Activated CD8-positive, alpha-beta T cell treated with anti-CD3 and anti-CD28 coated beads for 36 hours (primary cell): ENCODE measurements around the gene HTRA1. TPM values are rescaled to one million over a fixed set of nuclear protein-coding genes. Genes with fewer than 3 reads are reported as not detected.

Source experiments
- ATAC-seq: fragments of 200-7000 bp; cut with Tn5 transposase; one replicate; pipeline ENCODE4 v1.10.0; 2021; ENCODE audit warnings: mild to moderate bottlenecking, moderate library complexity
- CTCF ChIA-PET: fragments of 350-600 bp; sonication (Branson Sonifier 250); formaldehyde crosslinking; loops from one replicate; lab custom pipeline; 2021; ENCODE audit warnings: antibody characterized with exemption; lab: Charles Lee
- POLR2A ChIA-PET: fragments of 350-600 bp; sonication (Branson Sonifier 250); formaldehyde crosslinking; loops from one replicate; lab custom pipeline; 2021; ENCODE audit warnings: antibody characterized with exemption; lab: Charles Lee
- DNase-seq: peaks from one replicate; pipeline ENCODE4 v3.0.0-alpha.2; 2020
- H3K27ac Mint-ChIP-seq: one replicate; pipeline ENCODE4 v1.8.0; 2021; ENCODE audit warnings: mild to moderate bottlenecking, mixed read lengths
- H3K27me3 Mint-ChIP-seq: one replicate; pipeline ENCODE4 v1.8.0; 2021; ENCODE audit warnings: mixed read lengths
- H3K36me3 Mint-ChIP-seq: one replicate; pipeline ENCODE4 v1.8.0; 2021; ENCODE audit warnings: low read depth, mixed read lengths
- H3K4me1 Mint-ChIP-seq: one replicate; pipeline ENCODE4 v1.8.0; 2021; ENCODE audit warnings: low read depth, mixed read lengths
- H3K4me3 Mint-ChIP-seq: one replicate; pipeline ENCODE4 v1.8.0; 2021; ENCODE audit warnings: mild to moderate bottlenecking, moderate library complexity, mixed read lengths
- H3K9me3 Mint-ChIP-seq: one replicate; pipeline ENCODE4 v1.8.0; 2021; ENCODE audit warnings: mixed read lengths
- CTCF ChIP-seq: fragments of 200-600 bp; IDR thresholded peaks from one replicate; pipeline ENCODE4 v1.8.0; 2022; ENCODE audit warnings: antibody characterized with exemption, mild to moderate bottlenecking
- intact Hi-C: fragments of 100-400 bp; cut with micrococcal nuclease; formaldehyde crosslinking; loops from one replicate; pipeline ENCODE4 v1.10.0; 2022
- total RNA-seq, 2 experiments: library from RNA; stranded (reverse); gene quantifications; one replicate each; pipeline ENCODE4 v1.2.3, GENCODE V29; 2021

HTRA1 gene
- total RNA-seq, 2 experiments from 2014 or later = not detected

- CTCF ChIA-PET = interaction anchor here (2.3 kb wide), 1 partner anchor 45 kb away, joined by 19 read pairs; no protein-coding TSS in a partner anchor
- Mint-ChIP-seq H3K9me3 (no peaks in the 10 kb centered on the region), H3K27ac (no peak overlapping the region), H3K36me3 (no peaks in the 10 kb centered on the region), H3K4me3 (no peak overlapping the region), H3K27me3 (peaks cover 7% of the 10 kb centered on the region), H3K4me1 (peaks cover 12% of the 10 kb centered on the region)
- no peak for TF ChIP-seq CTCF
- intact Hi-C loops = no loop called here
- no peak for DNase-seq
- POLR2A ChIA-PET = no interaction called here
- ATAC-seq = no peak
These were observed 59.7 kb downstream of the HTRA1 start for GRCh38 chr10:122521011-122521410.

DNA sequence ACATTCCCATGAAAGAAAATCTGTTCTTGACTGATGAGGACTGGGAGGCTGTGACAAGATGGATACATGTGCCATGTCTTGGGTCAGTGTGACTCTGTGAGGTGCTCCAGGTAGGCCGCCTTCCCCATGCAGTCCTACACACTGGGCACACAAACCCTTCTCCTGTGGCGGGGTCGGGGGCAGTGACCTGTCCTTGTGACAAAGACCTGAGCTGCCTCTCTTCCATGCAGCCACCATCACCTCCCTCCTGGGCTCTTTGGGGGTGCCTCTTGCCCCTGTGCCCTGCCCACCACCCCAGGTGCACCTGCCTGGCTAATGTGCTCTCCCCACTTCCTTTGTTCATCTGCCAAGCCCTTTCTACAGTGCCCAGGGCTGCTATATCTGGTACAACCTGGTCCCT is 63.5 kb downstream of the HTRA1 start:
- no peak overlapping the region for H3K4me3 Mint-ChIP-seq
- no peaks in the 10 kb centered on the region for H3K36me3 Mint-ChIP-seq
- no peaks in the 10 kb centered on the region for H3K9me3 Mint-ChIP-seq
- TF ChIP-seq CTCF = no peak
- ChIA-PET POLR2A (no interaction called here), CTCF (interaction anchor here (1.4 to 4.9 kb wide), 2 partner anchors 26 to 41 kb away, joined by 3 to 21 read pairs; no protein-coding TSS in a partner anchor)
- ATAC-seq (no peak), DNase-seq (no peak)
- H3K27ac Mint-ChIP-seq = no peak overlapping the region
- no peaks in the 10 kb centered on the region for H3K4me1 Mint-ChIP-seq
- H3K27me3 Mint-ChIP-seq = no peaks in the 10 kb centered on the region
- intact Hi-C loops = no loop called here

DNA sequence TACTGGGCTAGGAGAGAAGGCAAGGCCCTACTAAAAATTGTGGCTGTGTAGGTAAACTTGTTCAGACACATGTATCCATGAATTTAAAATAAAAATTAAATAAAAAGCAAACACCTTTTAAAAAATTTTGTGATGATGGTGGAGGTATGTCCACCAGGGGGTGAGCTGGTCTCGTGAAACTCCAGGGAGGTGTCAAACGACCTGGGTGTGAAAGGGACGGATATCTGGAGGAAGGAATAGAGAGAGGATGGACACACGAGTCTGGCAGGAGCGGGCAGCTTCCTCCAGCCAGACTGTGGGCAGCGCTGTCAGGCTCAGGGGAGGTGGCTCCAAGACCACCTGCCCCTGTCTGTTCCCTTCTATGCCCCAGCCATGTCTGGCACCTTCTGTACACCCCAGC is 64.4 kb downstream of the HTRA1 start:
- DNase-seq = peak; percentile 21
- no peak overlapping the region for H3K4me3 Mint-ChIP-seq
- no peak for ATAC-seq
- ChIA-PET CTCF (interaction anchor here (1.4 to 4.9 kb wide), 2 partner anchors 25 to 40 kb away, joined by 3 to 21 read pairs; no protein-coding TSS in a partner anchor), POLR2A (no interaction called here)
- no peaks in the 10 kb centered on the region for H3K36me3 Mint-ChIP-seq
- no peaks in the 10 kb centered on the region for H3K9me3 Mint-ChIP-seq
- TF ChIP-seq CTCF = no peak
- H3K27ac Mint-ChIP-seq = no peak overlapping the region
- H3K4me1 Mint-ChIP-seq = no peaks in the 10 kb centered on the region
- intact Hi-C loops = no loop called here
- H3K27me3 Mint-ChIP-seq = peaks cover 2% of the 10 kb centered on the region

DNA sequence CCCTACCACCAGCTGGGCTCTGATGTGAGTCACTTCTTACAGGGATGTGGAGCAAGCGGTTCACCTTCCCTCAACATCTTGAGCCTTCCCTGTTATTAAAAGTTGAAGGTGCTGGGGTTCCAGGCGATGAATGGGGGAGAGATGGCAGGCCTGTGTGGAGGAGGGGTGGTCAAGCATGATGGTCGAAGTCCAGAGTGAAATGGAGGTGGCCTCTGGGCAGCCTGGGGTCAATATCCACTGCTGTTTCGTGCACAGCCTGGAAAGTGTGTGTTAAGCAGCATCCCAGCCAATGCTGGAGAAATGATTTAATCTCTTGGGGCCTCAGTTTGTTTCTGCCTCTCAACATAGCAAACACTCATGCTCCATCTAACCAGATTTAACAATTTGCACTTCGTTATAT is 65.5 kb downstream of the HTRA1 start:
- no peak for TF ChIP-seq CTCF
- peaks cover 11% of the 10 kb centered on the region for H3K27me3 Mint-ChIP-seq

DNA sequence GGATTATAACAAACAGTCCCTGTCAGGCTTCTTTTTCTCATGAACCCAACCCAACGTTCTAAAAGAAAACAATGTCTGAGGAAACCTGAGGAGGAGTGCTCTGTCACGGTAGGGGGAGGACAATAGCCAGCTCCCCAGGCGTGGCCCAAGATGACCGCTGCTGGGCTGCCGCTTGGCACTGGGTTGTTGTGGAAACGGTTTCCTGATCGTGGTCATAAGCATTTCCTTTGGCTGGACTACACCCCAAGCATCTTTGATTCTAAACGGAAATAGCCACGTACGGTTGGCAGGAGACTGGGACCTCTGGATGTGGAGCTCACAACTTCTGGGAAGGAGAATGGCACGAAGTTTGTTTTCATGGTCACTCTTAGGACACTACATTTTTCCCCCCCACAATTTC is 68.8 kb downstream of the HTRA1 start:
- H3K36me3 Mint-ChIP-seq = no peaks in the 10 kb centered on the region
- no peak for TF ChIP-seq CTCF
- H3K27me3 Mint-ChIP-seq = peaks cover 11% of the 10 kb centered on the region
- intact Hi-C loops = no loop called here
- no peaks in the 10 kb centered on the region for H3K4me1 Mint-ChIP-seq
- no peak overlapping the region for H3K4me3 Mint-ChIP-seq
- ChIA-PET POLR2A (no interaction called here), CTCF (interaction anchor here (1.2 kb wide), 1 partner anchor 35 kb away, joined by 3 read pairs; no protein-coding TSS in a partner anchor)
- no peak overlapping the region for H3K27ac Mint-ChIP-seq
- no peaks in the 10 kb centered on the region for H3K9me3 Mint-ChIP-seq
- DNase-seq = no peak
- ATAC-seq = no peak

More for the DNA sequence above, 65.5 kb downstream of the HTRA1 start:
- H3K27ac Mint-ChIP-seq = no peak overlapping the region
- ATAC-seq (no peak), DNase-seq (no peak)
- no peaks in the 10 kb centered on the region for H3K4me1 Mint-ChIP-seq
- H3K36me3 Mint-ChIP-seq = no peaks in the 10 kb centered on the region
- no peak overlapping the region for H3K4me3 Mint-ChIP-seq
- no peaks in the 10 kb centered on the region for H3K9me3 Mint-ChIP-seq
- ChIA-PET CTCF (interaction anchor here (4.9 kb wide), 1 partner anchor 39 kb away, joined by 21 read pairs; no protein-coding TSS in a partner anchor), POLR2A (no interaction called here)
- intact Hi-C loops = no loop called here
